ENCODE data around the gene SEPTIN6.
"Not testable (repeated sequence)": the region's sequence is repeated elsewhere in the genome, so short reads cannot be mapped to it uniquely, and the experiment has no call there.

SEPTIN6 gene

DNA sequence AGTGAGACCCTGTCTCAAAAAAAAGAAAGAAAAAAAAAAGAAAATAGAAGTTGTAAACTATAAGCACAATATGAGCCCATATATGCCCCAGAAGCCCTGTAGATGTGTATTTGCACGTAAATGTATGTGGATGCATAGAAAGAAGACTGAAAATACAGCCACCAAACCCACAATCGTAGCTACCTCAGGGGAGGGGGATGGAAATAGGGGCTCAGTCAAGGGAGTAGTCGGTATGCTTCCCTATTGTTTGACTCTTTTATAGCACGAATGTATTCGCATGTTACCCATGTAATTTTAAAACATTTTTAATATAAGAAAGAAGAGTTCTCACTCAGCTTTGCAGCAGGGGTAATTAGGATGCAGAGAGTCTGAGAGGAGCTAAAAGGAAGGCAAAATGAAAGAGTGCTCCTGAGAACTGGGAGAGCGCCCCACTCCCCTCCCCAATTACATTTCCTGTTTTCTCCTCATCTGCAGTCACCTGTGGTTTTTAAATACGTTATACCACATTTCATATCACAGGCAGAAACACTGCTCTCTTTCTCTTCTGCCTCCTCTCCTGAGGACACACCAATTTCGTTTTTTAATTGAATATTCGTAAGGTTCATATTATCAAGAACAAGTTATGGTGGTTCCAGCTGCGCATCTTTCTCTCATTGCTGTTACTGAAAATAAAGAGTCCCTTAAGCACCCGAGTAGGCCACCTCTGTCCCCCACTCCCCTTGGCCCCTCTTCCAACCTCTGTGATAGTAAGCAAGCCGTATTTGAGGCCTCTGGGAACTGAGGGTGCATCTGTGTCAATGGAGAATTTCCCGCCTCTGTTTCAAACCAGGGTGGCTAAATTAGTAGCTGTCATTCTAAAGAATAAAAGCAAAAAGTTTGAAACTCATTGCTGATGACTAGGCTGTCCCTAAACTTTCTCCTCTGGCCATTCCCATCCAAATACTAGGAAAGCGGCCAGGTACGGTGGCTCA lies 10.7 kb downstream of the SEPTIN6 start:
- peak overlapping the region; percentile 54; the same call in 1 of the 2 replicates for H3K4me3 ChIP-seq (ENCODE audit: low read length)
- TF ChIP-seq ZNF274 (IDR thresholded peaks at IDR 0.05; ENCODE audit: low read depth, low read length), result no peak

DNA sequence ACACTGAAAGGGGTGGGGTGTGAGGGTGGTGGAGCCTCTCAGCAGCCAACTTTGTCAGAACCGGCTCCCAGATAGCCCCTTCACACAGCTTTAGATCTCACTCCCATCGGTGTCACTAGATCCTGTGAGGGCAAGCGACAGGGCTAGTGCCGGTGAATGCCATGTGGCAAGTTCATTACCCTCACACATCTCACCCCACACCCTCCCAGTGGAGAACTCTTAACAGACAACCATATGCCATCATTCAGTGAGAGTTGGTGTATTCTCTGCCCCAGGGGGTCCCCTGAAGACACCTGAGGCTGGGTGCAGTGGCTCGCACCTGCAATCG lies 15.3 kb downstream of the SEPTIN6 start:
- TF ChIP-seq ZNF274 (IDR thresholded peaks at IDR 0.05; ENCODE audit: low read depth, low read length), result no peak
- H3K4me3 ChIP-seq (ENCODE audit: low read length), result no peak overlapping the region; the same call in 1 of the 2 replicates

DNA sequence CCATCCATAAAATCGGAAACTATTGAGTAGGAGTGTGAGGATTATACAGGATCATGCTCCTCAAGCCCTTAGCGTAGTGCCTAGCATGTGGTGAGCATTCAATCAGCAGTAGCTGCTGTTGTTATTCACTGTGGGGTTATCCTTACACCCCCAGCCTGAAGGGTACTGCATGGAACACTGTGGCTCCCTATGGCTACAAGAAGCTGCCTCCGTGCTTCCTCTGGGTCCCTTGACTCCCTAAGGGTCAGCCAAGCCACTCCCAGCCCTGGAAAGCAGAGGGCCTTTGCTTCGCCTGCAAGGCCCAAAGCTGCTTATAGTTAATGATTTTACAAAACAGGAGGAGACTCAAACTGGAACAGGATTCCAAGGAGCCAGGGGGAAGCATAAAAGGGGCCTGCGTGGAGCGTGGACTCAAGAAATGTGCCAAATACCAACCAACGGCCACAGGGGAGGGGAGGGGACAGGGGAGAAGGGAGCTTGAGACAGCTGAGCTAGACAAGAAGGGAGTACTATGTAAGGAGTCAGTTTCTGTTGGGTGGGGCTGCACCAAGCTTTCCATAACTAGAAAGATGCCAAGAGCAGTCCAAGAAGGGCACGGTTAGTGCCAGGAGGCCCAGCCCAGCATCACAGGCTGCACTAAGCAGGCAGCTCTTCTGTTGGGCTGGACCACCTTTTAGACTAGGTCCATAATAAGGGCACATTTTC lies 15.9 kb downstream of the SEPTIN6 start:
- no peak overlapping the region; the same call in 1 of the 2 replicates for H3K4me3 ChIP-seq (ENCODE audit: low read length)
- TF ChIP-seq ZNF274 (IDR thresholded peaks at IDR 0.05; ENCODE audit: low read depth, low read length), result no peak

DNA sequence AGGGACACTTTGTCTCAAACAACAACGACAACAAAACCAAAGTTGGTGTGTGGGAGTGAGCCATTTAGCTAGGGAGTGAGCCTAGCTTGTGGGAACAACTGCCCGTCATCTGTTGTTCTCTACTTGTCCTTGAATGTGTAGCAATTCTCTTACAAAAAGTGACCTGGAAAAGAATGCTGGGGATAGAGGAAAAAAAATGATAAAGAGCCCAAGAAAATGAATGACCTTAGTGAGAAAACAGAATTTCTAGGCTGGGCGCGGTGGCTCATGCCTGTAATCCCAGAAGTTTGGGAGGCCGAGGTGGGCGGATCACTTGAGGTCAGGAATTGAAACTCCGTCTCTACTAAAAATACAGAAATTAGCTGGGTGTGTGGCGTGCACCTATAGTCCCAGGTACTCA lies 19.6 kb downstream of the SEPTIN6 start:
- H3K4me3 ChIP-seq (ENCODE audit: low read length), result no peak overlapping the region
- no peak for TF ChIP-seq ZNF274 (IDR thresholded peaks at IDR 0.05; ENCODE audit: low read depth, low read length)

- TF ChIP-seq ZNF274 (IDR thresholded peaks at IDR 0.05; ENCODE audit: low read depth, low read length), result no peak
- H3K4me3 ChIP-seq (ENCODE audit: low read length), result no peak overlapping the region
Measured at GRCh38 chrX:119672426-119672825, 20.5 kb downstream of the SEPTIN6 start.

- H3K4me3 ChIP-seq (ENCODE audit: low read length), result no peak overlapping the region
- no peak for TF ChIP-seq ZNF274 (IDR thresholded peaks at IDR 0.05; ENCODE audit: low read depth, low read length)
Measured at GRCh38 chrX:119669424-119670037, 23.4 kb downstream of the SEPTIN6 start.

GRCh38 chrX:119667111-119667878 lies 25.7 kb downstream of the SEPTIN6 start:
- TF ChIP-seq ZNF274 (IDR thresholded peaks at IDR 0.05; ENCODE audit: low read depth, low read length), result no peak
- no peak overlapping the region for H3K4me3 ChIP-seq (ENCODE audit: low read length)

GRCh38 chrX:119664877-119665276 lies 28.1 kb downstream of the SEPTIN6 start:
- H3K4me3 ChIP-seq (ENCODE audit: low read length), result not testable (repeated sequence)

GRCh38 chrX:119661486-119661885 lies 31.5 kb downstream of the SEPTIN6 start:
- H3K4me3 ChIP-seq (ENCODE audit: low read length), result no peak overlapping the region
- no peak for TF ChIP-seq ZNF274 (IDR thresholded peaks at IDR 0.05; ENCODE audit: low read depth, low read length)

DNA sequence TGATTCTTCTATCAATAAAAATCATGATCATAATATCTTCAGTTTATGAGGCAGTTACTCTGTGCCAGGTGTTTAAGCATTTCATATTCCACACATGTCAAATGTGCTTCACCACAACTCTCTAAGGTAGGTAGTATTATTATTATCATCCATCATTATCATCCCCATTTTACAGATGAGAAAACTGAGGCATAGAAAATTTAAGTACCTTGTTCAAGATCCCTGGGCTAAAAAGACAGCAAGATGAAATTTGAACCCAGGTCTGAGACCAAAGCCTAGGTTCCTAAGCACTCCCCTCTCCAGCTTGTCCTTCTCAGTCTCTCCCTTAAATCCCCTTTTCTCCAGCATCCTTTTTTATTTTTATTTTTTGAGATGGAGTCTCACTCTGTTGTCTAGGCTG lies 33.4 kb downstream of the SEPTIN6 start:
- H3K4me3 ChIP-seq (ENCODE audit: low read length), result no peak overlapping the region
- TF ChIP-seq ZNF274 (IDR thresholded peaks at IDR 0.05; ENCODE audit: low read depth, low read length), result no peak

GRCh38 chrX:119655125-119655524 lies 37.8 kb downstream of the SEPTIN6 start:
- no peak overlapping the region for H3K4me3 ChIP-seq (ENCODE audit: low read length)
- TF ChIP-seq ZNF274 (IDR thresholded peaks at IDR 0.05; ENCODE audit: low read depth, low read length), result no peak

GRCh38 chrX:119654112-119654531 lies 38.8 kb downstream of the SEPTIN6 start:
- H3K4me3 ChIP-seq (ENCODE audit: low read length), result no peak overlapping the region
- TF ChIP-seq ZNF274 (IDR thresholded peaks at IDR 0.05; ENCODE audit: low read depth, low read length), result no peak

GRCh38 chrX:119648421-119648775 lies 44.6 kb downstream of the SEPTIN6 start:
- no peak for TF ChIP-seq ZNF274 (IDR thresholded peaks at IDR 0.05; ENCODE audit: low read depth, low read length)
- H3K4me3 ChIP-seq (ENCODE audit: low read length), result no peak overlapping the region
